HepG2 (cell line): ENCODE results near the gene GGT7. TPM values are rescaled to one million over a fixed set of nuclear protein-coding genes. Genes with fewer than 3 reads are reported as not detected.

ENCODE experiments used
- CHD2 ChIP-seq: IDR thresholded peaks from 2 replicates; pipeline ENCODE4 v1.6.1; 2011; ENCODE audit warnings: low read depth, low read length, improper control_type of control experiment
- MXI1 ChIP-seq: IDR thresholded peaks from 3 replicates; pipeline ENCODE4 v1.6.1; 2012; ENCODE audit warnings: low read depth, low read length, inconsistent platforms, borderline replicate concordance
- RNF2 ChIP-seq: fragments of 450-650 bp; conservative IDR thresholded peaks from 2 replicates; pipeline ENCODE4 v1.6.1; 2016; ENCODE audit warnings: low read depth
- ZMAT3 ChIP-seq: sonication (generic); formaldehyde crosslinking; conservative IDR thresholded peaks from 2 replicates; pipeline ENCODE4 v1.7.0; 2021; ENCODE audit warnings: missing genetic modification reagents
- polyA plus RNA-seq, 8 experiments: library from polyadenylated mRNA; depleted of rRNA in 3 of 8; stranded (reverse) in 7 of 8; unstranded in 1 of 8; fragments of >200 nt; fragmentation: Illumina TruSeq in 4 of 8; extraction: Trizol in 4 of 8; gene quantifications; 2 replicates each; pipeline versions ENCODE4 v1.2.1 to v1.2.3, GENCODE V29; 2011 to 2016; ENCODE audit warnings: low read depth in 4 of 8, missing spikeins in 1 of 8, mixed read lengths in 1 of 8; ENCODE audit not compliant: insufficient read depth in 1 of 8
- total RNA-seq, 5 experiments: library from RNA; depleted of rRNA; stranded (reverse); fragments of >200 nt; fragmentation: Illumina TruSeq; extraction: Trizol; gene quantifications; 2 replicates each; pipeline ENCODE4 v1.2.3, GENCODE V29; 2016; ENCODE audit warnings: low read depth in 1 of 5
- TF ChIP-seq, protein P1 (sequence below): IDR thresholded peaks from 2 replicates; pipeline ENCODE4 v1.6.1; 2016; ENCODE audit warnings: missing biosample characterization, missing genetic modification reagents, low read depth
- TF ChIP-seq, protein P2 (sequence below): sonication (generic); formaldehyde crosslinking; IDR thresholded peaks from 2 replicates; pipeline ENCODE4 v1.5.1; 2020; ENCODE audit warnings: mild to moderate bottlenecking, missing genetic modification reagents, borderline replicate concordance
- TF ChIP-seq, protein P3 (sequence below), 2 experiments: sonication (generic) in 1 of 2; formaldehyde crosslinking in 1 of 2; IDR thresholded peaks; 2 replicates each; pipeline versions ENCODE4 v1.5.1 to v1.6.1; 2011 to 2020; ENCODE audit warnings: borderline replicate concordance in 1 of 2, low read depth in 1 of 2, low read length in 1 of 2, mild to moderate bottlenecking in 1 of 2, missing genetic modification reagents in 1 of 2, moderate library complexity in 1 of 2
- TF ChIP-seq, protein P4 (sequence below): sonication (generic); formaldehyde crosslinking; IDR thresholded peaks from 2 replicates; pipeline ENCODE4 v1.4.0; 2020; ENCODE audit warnings: mild to moderate bottlenecking, missing genetic modification reagents

The GGT7 gene
- total and polyA plus RNA-seq, 2 of the 13 experiments (the other 11 are each of a cell fraction or from before 2014, with no cell fraction given): 6.6 to 23.0 TPM

DNA sequence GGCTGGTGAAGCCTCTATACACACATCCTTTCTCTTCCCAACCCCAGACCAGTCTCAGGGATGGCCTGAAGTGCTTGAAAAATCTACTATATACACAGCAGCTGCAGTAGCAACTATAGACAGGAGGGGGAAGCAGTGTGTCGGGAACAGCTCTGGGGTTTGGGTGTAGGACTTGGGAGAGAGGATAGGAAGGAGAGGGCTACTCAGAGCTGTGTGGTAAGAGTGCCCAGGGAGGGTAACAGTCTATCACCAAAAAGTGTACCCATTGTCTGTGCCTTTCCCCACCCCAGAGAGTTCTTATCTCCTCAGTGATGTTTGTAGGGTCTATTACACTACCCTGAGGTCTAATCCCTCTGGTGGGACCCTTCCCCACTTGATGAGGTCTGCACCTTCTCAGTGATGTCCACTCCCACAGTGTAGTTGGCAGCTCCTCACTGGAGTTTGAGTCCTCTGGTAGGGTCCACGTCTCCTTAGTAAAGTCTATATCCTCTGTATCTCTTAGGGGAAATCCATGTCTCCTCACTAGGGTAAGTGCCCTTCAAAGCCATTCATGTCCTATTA is 1.5 kb upstream of the GGT7 start (continued):
- TF ChIP-seq, protein P1, sequence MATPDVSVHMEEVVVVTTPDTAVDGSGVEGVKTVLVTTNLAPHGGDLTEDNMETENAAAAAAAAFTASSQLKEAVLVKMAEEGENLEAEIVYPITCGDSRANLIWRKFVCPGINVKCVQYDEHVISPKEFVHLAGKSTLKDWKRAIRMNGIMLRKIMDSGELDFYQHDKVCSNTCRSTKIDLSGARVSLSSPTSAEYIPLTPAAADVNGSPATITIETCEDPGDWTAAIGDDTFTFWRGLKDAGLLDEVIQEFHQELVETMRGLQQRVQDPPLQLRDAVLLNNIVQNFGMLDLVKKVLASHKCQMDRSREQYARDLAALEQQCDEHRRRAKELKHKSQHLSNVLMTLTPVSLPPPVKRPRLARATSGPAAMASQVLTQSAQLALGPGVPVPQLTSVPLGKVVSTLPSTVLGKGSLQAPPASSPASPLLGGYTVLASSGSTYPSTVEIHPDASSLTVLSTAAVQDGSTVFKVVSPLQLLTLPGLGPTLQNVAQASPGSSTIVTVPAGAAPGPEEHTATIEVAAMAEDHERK (CRISPR knock-in tag): no peak
- TF ChIP-seq CHD2 (no peak), RNF2 (no peak), MXI1 (peak; percentile 64; the same call in 1 of the 3 replicates), ZMAT3 (no peak)
- TF ChIP-seq, protein P2, sequence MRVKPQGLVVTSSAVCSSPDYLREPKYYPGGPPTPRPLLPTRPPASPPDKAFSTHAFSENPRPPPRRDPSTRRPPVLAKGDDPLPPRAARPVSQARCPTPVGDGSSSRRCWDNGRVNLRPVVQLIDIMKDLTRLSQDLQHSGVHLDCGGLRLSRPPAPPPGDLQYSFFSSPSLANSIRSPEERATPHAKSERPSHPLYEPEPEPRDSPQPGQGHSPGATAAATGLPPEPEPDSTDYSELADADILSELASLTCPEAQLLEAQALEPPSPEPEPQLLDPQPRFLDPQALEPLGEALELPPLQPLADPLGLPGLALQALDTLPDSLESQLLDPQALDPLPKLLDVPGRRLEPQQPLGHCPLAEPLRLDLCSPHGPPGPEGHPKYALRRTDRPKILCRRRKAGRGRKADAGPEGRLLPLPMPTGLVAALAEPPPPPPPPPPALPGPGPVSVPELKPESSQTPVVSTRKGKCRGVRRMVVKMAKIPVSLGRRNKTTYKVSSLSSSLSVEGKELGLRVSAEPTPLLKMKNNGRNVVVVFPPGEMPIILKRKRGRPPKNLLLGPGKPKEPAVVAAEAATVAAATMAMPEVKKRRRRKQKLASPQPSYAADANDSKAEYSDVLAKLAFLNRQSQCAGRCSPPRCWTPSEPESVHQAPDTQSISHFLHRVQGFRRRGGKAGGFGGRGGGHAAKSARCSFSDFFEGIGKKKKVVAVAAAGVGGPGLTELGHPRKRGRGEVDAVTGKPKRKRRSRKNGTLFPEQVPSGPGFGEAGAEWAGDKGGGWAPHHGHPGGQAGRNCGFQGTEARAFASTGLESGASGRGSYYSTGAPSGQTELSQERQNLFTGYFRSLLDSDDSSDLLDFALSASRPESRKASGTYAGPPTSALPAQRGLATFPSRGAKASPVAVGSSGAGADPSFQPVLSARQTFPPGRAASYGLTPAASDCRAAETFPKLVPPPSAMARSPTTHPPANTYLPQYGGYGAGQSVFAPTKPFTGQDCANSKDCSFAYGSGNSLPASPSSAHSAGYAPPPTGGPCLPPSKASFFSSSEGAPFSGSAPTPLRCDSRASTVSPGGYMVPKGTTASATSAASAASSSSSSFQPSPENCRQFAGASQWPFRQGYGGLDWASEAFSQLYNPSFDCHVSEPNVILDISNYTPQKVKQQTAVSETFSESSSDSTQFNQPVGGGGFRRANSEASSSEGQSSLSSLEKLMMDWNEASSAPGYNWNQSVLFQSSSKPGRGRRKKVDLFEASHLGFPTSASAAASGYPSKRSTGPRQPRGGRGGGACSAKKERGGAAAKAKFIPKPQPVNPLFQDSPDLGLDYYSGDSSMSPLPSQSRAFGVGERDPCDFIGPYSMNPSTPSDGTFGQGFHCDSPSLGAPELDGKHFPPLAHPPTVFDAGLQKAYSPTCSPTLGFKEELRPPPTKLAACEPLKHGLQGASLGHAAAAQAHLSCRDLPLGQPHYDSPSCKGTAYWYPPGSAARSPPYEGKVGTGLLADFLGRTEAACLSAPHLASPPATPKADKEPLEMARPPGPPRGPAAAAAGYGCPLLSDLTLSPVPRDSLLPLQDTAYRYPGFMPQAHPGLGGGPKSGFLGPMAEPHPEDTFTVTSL: no peak
- TF ChIP-seq, protein P3, sequence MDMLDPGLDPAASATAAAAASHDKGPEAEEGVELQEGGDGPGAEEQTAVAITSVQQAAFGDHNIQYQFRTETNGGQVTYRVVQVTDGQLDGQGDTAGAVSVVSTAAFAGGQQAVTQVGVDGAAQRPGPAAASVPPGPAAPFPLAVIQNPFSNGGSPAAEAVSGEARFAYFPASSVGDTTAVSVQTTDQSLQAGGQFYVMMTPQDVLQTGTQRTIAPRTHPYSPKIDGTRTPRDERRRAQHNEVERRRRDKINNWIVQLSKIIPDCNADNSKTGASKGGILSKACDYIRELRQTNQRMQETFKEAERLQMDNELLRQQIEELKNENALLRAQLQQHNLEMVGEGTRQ (IDR thresholded peaks at IDR 0.05; ENCODE audit: low read depth, low read length): no peak
- TF ChIP-seq, protein P3 (CRISPR knock-in tag; IDR thresholded peaks at IDR 0.05; ENCODE audit: borderline replicate concordance): no peak
- TF ChIP-seq, protein P4, sequence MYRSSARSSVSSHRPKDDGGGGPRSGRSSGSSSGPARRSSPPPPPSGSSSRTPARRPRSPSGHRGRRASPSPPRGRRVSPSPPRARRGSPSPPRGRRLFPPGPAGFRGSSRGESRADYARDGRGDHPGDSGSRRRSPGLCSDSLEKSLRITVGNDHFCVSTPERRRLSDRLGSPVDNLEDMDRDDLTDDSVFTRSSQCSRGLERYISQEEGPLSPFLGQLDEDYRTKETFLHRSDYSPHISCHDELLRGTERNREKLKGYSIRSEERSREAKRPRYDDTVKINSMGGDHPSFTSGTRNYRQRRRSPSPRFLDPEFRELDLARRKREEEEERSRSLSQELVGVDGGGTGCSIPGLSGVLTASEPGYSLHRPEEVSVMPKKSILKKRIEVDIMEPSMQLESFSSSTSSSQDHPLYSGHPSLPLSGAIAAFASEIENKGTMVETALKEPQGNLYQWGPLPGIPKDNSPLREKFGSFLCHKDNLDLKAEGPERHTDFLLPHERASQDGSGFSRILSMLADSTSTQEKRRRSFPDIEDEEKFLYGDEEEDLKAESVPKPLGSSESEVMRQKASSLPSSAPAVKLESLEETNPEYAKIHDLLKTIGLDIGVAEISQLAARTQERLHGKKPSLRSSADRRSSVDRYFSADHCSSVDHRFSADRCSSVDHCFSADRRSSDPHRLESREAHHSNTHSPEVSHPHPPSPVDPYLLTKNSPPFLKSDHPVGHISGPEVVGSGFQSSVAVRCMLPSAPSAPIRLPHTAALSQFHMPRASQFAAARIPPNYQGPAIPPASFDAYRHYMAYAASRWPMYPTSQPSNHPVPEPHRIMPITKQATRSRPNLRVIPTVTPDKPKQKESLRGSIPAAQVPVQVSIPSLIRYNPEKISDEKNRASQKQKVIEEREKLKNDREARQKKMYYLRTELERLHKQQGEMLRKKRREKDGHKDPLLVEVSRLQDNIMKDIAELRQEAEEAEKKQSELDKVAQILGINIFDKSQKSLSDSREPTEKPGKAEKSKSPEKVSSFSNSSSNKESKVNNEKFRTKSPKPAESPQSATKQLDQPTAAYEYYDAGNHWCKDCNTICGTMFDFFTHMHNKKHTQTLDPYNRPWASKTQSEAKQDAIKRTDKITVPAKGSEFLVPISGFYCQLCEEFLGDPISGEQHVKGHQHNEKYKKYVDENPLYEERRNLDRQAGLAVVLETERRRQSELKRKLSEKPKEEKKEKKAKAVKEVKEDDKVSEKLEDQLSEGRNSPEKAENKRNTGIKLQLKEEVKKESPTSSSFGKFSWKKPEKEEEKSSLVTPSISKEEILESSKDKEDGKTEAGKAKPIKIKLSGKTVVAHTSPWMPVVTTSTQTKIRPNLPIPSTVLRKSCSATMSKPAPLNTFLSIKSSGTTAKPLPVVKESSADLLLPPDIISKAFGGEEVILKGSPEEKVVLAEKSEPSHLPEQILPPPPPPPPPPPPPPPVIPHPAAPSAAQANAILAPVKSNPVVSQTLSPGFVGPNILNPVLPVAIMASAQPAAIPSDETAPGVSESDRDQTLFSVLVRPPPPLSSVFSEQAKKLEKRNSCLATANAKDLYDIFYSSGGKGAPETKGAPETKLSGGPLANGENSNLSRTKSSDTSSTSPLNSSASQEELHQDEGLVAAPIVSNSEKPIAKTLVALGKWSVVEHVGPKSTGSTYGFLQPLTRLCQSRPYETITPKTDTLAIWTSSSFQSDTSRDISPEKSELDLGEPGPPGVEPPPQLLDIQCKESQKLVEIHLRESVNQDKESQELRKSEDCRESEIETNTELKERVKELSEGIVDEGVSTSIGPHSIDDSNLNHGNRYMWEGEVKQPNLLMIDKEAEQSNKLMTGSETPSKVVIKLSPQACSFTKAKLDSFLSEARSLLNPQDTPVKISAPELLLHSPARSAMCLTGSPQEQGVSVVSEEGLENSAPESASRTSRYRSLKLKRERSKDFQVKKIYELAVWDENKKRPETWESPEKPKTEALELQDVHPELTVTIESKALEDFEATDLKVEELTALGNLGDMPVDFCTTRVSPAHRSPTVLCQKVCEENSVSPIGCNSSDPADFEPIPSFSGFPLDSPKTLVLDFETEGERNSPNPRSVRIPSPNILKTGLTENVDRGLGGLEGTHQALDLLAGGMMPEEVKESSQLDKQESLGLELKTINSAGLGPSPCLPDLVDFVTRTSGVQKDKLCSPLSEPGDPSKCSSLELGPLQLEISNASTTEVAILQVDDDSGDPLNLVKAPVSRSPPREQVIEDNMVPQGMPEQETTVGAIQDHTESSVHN (CRISPR knock-in tag): no peak
